Measurements from ENCODE around the gene HMCN1. TPM values are rescaled to one million over a fixed set of nuclear protein-coding genes. Genes with fewer than 3 reads are reported as not detected.

Gene HMCN1
- total RNA-seq, 4 donors from 2014 or later, result 3.3 to 8.9 (median 6.6) TPM

DNA sequence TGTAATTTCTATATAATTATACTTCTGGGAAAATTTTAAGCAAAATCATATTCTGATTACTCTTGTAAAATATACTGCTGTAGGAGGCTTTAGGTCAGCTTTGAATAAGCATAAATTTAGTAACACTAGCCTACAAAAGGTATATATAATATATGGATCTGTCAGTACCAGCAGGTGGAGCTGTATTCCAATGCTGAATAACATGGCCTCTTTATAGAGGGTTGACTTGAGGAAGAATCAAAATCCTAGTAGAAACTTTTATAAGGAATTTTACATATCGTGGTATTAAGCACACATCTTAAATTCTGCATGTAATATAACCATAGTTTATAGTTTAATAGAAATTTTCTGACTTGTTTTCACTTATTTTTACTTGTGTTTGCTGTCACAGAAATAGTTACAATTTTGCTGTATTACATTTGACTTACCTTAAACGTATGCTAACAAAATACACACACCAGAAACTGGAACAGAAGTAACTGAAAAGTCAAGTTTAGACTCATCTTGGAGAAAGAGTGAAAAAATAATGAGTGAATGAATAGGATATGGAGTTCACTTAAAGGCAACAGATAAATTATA lies 79.3 kb downstream of the HMCN1 start:
- WGBS, 2 donors, result 68 to 76% methylated on average over 2 of the region's 2 CpGs
- H3K27ac ChIP-seq, result no peak overlapping the region
- no peaks in the 10 kb centered on the region for H3K4me1 ChIP-seq
- TF ChIP-seq, protein P1, sequence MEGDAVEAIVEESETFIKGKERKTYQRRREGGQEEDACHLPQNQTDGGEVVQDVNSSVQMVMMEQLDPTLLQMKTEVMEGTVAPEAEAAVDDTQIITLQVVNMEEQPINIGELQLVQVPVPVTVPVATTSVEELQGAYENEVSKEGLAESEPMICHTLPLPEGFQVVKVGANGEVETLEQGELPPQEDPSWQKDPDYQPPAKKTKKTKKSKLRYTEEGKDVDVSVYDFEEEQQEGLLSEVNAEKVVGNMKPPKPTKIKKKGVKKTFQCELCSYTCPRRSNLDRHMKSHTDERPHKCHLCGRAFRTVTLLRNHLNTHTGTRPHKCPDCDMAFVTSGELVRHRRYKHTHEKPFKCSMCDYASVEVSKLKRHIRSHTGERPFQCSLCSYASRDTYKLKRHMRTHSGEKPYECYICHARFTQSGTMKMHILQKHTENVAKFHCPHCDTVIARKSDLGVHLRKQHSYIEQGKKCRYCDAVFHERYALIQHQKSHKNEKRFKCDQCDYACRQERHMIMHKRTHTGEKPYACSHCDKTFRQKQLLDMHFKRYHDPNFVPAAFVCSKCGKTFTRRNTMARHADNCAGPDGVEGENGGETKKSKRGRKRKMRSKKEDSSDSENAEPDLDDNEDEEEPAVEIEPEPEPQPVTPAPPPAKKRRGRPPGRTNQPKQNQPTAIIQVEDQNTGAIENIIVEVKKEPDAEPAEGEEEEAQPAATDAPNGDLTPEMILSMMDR (IDR thresholded peaks at IDR 0.05), result peak in 4 of 6 experiments; percentile 25 to 59 (median 56)
- TF ChIP-seq POLR2A (IDR thresholded peaks at IDR 0.05), result no peak
- H3K9me3 ChIP-seq, result no peaks in the 10 kb centered on the region
- DNase-seq, result peak in 1 of 2 donors; percentile 11
- intact Hi-C loops (cut with DNase I), result loop anchor here (10.0 kb wide), 1 partner anchor 401 kb away; no protein-coding TSS in a partner anchor
- H3K4me3 ChIP-seq (replicated peaks in 1 of 3), result no peak overlapping the region
- H3K36me3 ChIP-seq, result no peaks in the 10 kb centered on the region
- H3K27me3 ChIP-seq, result no peaks in the 10 kb centered on the region

DNA sequence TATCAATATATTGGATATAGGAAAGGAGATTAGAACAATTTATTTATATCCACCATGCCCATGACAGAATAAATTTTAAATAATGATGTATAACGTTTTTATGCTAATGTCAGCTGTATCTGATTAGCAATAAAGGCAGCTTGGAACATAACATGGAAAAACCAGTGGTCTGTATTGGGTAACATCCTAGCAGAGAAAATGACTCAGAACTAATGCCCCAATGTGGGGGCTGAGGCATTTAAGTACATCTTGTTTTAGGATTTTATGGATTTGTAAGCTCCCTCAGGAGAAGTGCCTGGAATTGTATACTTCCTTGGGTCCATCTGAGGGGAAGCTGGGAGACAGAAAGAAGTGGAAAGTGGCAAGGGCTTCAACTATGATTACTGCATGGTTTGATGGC lies 82.3 kb downstream of the HMCN1 start:
- Histone ChIP-seq H3K27me3 (no peaks in the 10 kb centered on the region), H3K9me3 (no peaks in the 10 kb centered on the region), H3K4me1 (no peaks in the 10 kb centered on the region), H3K36me3 (no peaks in the 10 kb centered on the region), H3K27ac (no peak overlapping the region), H3K4me3 (replicated peaks in 1 of 3) (no peak overlapping the region)
- intact Hi-C loops (cut with DNase I), result loop anchor here (10.0 kb wide), 1 partner anchor 398 kb away; no protein-coding TSS in a partner anchor
- DNase-seq, result no peak
- WGBS, 2 donors, result 69 to 83% methylated on average over 1 of the region's 1 CpG
- TF ChIP-seq, protein P1 (IDR thresholded peaks at IDR 0.05), result no peak
- TF ChIP-seq POLR2A (IDR thresholded peaks at IDR 0.05), result no peak

DNA sequence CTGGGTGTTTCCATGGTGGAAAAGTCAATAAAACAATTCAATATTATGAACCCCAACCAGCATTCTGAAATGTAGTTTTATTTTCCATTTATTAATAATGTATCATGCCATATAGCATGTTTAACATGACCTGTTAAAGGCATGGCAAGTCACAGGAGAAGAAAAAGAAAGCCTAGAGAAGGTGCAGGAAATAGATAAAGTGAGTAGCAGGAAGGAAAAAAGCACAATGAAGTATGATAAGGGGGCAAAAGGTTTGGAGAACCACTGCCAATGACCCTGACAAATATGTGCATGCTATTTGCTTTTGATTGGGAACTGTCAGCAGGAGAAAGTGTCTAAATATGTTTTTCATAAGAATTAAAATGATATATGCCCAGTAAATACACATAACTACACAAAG lies 85.6 kb downstream of the HMCN1 start:
- no peaks in the 10 kb centered on the region for H3K27me3 ChIP-seq
- TF ChIP-seq POLR2A (IDR thresholded peaks at IDR 0.05), result no peak
- TF ChIP-seq, protein P1 (IDR thresholded peaks at IDR 0.05), result no peak
- H3K4me1 ChIP-seq, result no peaks in the 10 kb centered on the region
- no peaks in the 10 kb centered on the region for H3K9me3 ChIP-seq
- H3K27ac ChIP-seq, result no peak overlapping the region
- no peak overlapping the region for H3K4me3 ChIP-seq (replicated peaks in 1 of 3)
- intact Hi-C loops (cut with DNase I), result loop anchor here (10.0 kb wide), 1 partner anchor 395 kb away; no protein-coding TSS in a partner anchor
- no peaks in the 10 kb centered on the region for H3K36me3 ChIP-seq
- no peak for DNase-seq

DNA sequence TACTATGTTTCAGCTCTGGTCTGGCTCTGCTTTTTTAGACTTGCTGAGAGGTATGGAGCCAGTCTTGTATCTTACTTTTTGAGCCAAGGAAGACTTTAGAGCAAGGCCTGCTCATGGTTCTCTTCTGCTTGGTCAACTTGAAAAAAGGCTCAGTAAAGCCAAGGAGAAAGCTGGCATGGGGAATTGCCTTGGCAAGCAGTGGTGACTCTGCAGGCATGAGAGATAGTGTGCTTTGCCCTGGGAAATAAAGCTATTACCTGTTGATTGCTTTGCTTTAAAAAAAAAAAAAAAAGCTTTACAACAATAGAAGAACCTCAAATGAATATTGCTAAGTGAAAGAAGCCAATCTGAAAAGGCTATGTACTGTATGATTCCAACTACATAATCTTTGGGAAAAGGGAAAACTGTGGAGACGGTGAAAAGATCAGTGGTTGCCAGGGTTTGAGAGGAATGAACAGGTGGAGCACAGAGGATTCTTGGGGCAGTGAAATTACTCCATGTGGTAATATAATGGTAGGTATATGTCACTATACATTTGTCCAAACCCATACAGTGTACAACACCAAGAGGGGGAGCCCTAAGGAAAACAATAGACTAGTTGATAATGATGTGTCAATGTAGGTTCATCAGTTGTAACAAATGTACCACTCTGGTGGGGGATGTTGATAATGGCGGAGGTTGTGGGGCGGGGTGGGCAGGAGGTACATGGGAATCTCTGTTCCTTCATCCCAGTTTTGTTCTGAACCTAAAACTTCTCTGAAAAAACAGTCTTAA lies 87.6 kb downstream of the HMCN1 start:
- Histone ChIP-seq H3K4me3 (replicated peaks in 1 of 3) (no peak overlapping the region), H3K9me3 (no peaks in the 10 kb centered on the region), H3K27ac (no peak overlapping the region), H3K36me3 (no peaks in the 10 kb centered on the region), H3K4me1 (no peaks in the 10 kb centered on the region), H3K27me3 (no peaks in the 10 kb centered on the region)
- intact Hi-C loops (cut with DNase I), result no loop called here
- 95 to 98% methylated on average over 3 of the region's 3 CpGs for WGBS, 2 donors
- peak; percentile 59 to 78 for DNase-seq
- TF ChIP-seq, protein P1 (IDR thresholded peaks at IDR 0.05), result no peak
- no peak for TF ChIP-seq POLR2A (IDR thresholded peaks at IDR 0.05)

DNA sequence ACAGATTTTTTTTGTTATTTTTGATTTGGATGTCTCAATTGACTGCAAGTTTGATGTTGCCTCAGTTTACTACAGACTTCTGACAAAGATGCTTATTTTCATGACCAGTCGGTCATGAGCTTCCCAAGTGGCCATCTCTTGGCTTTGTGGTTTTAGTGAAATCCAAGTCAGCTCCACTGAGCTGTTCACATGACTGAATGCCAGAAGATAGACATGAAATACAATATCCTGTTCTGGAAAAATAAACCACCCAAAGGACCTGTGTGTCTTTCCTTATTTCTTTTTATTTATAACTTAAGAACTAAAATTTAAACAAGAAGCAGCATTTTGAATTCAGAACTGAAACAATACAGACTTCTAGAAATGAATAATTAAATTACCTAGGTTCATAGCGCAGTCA lies 89.3 kb downstream of the HMCN1 start:
- Histone ChIP-seq H3K27me3 (no peaks in the 10 kb centered on the region), H3K4me3 (replicated peaks in 1 of 3) (no peak overlapping the region), H3K9me3 (no peaks in the 10 kb centered on the region), H3K36me3 (no peaks in the 10 kb centered on the region), H3K4me1 (no peaks in the 10 kb centered on the region), H3K27ac (no peak overlapping the region)
- 66 to 81% methylated on average over 2 of the region's 2 CpGs for WGBS, 2 donors
- DNase-seq, result no peak
- intact Hi-C loops (cut with DNase I), result no loop called here
- TF ChIP-seq, protein P1 (IDR thresholded peaks at IDR 0.05), result no peak
- no peak for TF ChIP-seq POLR2A (IDR thresholded peaks at IDR 0.05)

All from thyroid gland (tissue), 4 donors.